Calu3 (cell line): ENCODE measurements around the gene IQCK. TPM values are rescaled to one million over a fixed set of nuclear protein-coding genes. Genes with fewer than 3 reads are reported as not detected.
A peak's percentile ranks its signal among the peaks of the same experiment; 100 is the strongest.

Experiments used
- BruUV-seq: library from RNA; stranded (reverse); fragments of 400-500 nt; replicated peaks from 2 replicates; lab custom pipeline; 2021; lab: Mats Ljungman, UMichigan
- CTCF ChIA-PET: fragments of 300-600 bp; sonication (Branson Sonifier 250); formaldehyde crosslinking; loops from one replicate; lab custom pipeline; 2022; ENCODE audit warnings: antibody characterized with exemption; lab: Charles Lee
- DNase-seq: peaks from one replicate; pipeline ENCODE4 v3.0.0; 2022
- H3K27ac Mint-ChIP-seq: one replicate; pipeline ENCODE4 v1.8.0; 2022; ENCODE audit warnings: mixed read lengths; ENCODE audit not compliant: unreplicated experiment
- H3K27me3 Mint-ChIP-seq: one replicate; pipeline ENCODE4 v1.8.0; 2022; ENCODE audit warnings: mixed read lengths; ENCODE audit not compliant: unreplicated experiment
- H3K36me3 Mint-ChIP-seq: one replicate; pipeline ENCODE4 v1.8.0; 2022; ENCODE audit warnings: mild to moderate bottlenecking, moderate library complexity, mixed read lengths; ENCODE audit not compliant: insufficient read depth, unreplicated experiment
- H3K4me1 Mint-ChIP-seq: one replicate; pipeline ENCODE4 v1.8.0; 2022; ENCODE audit warnings: mild to moderate bottlenecking, low read depth, mixed read lengths; ENCODE audit not compliant: unreplicated experiment
- H3K4me3 Mint-ChIP-seq: one replicate; pipeline ENCODE4 v1.8.0; 2022; ENCODE audit warnings: mild to moderate bottlenecking, low read depth, moderate library complexity, mixed read lengths; ENCODE audit not compliant: unreplicated experiment
- H3K9me3 Mint-ChIP-seq: one replicate; pipeline ENCODE4 v1.8.0; 2022; ENCODE audit warnings: low read depth, mixed read lengths; ENCODE audit not compliant: unreplicated experiment
- intact Hi-C: fragments of 100-400 bp; cut with micrococcal nuclease; formaldehyde crosslinking; loops from one replicate; pipeline ENCODE4 v1.10.0; 2022; ENCODE audit not compliant: unreplicated experiment
- total RNA-seq: library from RNA; stranded (reverse); gene quantifications from 2 replicates; pipeline ENCODE4 v1.2.3, GENCODE V29; 2022
- TF ChIP-seq, protein P1 (sequence below): fragments of 200-600 bp; IDR thresholded peaks from one replicate; pipeline ENCODE4 v1.8.0; 2022; ENCODE audit warnings: antibody characterized with exemption; ENCODE audit not compliant: unreplicated experiment

IQCK gene
- total RNA-seq, 1 experiment from 2014 or later = 42.5 TPM

DNA sequence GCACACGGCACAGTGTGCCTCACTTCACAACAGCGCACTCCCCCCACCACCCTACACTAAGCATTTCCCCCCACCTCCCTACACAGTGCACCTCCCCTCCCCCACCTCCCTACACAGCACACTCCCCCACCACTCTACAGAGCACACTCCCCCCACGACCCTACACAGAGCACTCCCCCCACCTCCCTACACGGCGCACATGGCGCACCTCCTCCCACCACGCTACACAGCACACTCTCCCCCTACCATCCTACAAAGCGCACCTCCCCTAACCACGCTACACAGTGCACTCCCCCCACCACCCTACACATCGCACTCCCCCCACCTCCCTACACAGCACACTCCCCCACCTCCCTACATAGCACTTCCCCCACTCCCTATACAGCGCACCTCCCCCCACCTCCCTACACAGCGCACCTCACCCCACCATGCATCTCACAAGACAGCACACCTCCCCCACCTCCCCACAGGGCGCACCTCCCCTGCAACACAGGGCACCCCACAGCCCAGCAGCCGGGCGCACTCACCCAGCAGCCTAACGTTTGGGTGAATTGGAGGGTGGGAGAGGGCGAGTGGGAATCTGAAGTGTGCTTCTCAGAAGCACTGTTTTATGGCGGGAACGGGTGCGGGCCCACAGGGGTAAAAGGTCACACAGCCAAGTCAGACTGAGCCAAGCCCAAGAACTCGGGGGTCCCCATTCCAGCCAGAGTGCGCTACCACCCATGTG is 10.3 kb upstream of the IQCK start:
- Mint-ChIP-seq H3K36me3 (peaks cover 88% of the 10 kb centered on the region), H3K4me3 (no peak overlapping the region), H3K27me3 (no peaks in the 10 kb centered on the region), H3K27ac (peak overlapping the region; percentile 35), H3K9me3 (no peaks in the 10 kb centered on the region), H3K4me1 (peaks cover 29% of the 10 kb centered on the region)
- TF ChIP-seq, protein P1, sequence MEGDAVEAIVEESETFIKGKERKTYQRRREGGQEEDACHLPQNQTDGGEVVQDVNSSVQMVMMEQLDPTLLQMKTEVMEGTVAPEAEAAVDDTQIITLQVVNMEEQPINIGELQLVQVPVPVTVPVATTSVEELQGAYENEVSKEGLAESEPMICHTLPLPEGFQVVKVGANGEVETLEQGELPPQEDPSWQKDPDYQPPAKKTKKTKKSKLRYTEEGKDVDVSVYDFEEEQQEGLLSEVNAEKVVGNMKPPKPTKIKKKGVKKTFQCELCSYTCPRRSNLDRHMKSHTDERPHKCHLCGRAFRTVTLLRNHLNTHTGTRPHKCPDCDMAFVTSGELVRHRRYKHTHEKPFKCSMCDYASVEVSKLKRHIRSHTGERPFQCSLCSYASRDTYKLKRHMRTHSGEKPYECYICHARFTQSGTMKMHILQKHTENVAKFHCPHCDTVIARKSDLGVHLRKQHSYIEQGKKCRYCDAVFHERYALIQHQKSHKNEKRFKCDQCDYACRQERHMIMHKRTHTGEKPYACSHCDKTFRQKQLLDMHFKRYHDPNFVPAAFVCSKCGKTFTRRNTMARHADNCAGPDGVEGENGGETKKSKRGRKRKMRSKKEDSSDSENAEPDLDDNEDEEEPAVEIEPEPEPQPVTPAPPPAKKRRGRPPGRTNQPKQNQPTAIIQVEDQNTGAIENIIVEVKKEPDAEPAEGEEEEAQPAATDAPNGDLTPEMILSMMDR = no peak
- BruUV-seq = no TSS peak
- CTCF ChIA-PET = interaction anchor here (0.5 kb wide), 1 partner anchor 137 kb away, joined by 3 read pairs; no protein-coding TSS in a partner anchor
- intact Hi-C loops = no loop called here
- no peak for DNase-seq

DNA sequence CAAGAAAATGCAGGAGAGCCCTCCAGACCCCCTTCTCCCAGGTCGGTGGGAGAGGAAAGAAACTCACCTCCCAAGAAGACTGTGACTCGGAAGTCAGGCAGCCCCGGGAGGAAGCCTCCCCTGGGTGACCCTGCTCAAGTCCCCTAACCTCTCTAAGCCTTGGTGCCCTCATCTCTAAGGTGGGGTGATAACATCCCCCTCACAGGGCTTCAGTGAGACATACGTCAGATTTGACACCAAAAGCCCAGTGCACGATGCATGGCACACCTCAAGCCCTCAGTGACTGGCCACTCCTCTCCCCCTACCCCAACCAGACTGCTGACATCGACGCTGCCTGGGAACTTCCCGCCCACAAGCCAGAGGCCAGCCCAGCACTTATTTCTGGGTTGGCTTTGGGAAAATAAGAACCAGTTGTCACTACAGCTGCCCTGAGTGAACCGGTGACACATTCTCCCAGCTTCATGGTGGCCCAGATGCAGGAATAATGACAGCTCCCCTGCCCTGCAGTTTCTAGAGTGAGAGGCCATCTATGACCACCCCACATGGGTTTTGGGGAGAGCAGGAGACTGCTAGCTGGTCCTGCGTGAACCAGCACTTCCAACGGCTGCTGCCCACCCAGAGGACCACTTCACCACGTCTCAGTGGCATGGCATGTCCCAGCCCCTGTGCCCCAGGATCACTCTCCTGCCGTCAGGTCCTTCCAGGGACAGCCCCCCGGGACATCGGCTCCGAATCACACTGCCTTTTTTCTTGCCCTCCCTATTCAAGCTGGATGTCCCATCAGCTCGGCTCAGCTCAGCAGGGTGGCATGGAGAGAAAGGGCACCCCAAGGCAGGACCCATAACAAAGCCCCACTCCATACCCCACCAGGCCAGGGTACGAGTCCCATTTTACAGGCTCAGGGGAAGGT is 9.5 kb upstream of the IQCK start:
- Mint-ChIP-seq H3K36me3 (peaks cover 87% of the 10 kb centered on the region), H3K4me3 (no peak overlapping the region), H3K4me1 (peaks cover 29% of the 10 kb centered on the region), H3K27ac (peak overlapping the region; percentile 35), H3K27me3 (no peaks in the 10 kb centered on the region), H3K9me3 (no peaks in the 10 kb centered on the region)
- BruUV-seq = no TSS peak
- no peak for DNase-seq
- TF ChIP-seq, protein P1 = no peak
- intact Hi-C loops = no loop called here
- CTCF ChIA-PET = interaction anchor here (0.5 kb wide), 1 partner anchor 136 kb away, joined by 3 read pairs; no protein-coding TSS in a partner anchor

DNA sequence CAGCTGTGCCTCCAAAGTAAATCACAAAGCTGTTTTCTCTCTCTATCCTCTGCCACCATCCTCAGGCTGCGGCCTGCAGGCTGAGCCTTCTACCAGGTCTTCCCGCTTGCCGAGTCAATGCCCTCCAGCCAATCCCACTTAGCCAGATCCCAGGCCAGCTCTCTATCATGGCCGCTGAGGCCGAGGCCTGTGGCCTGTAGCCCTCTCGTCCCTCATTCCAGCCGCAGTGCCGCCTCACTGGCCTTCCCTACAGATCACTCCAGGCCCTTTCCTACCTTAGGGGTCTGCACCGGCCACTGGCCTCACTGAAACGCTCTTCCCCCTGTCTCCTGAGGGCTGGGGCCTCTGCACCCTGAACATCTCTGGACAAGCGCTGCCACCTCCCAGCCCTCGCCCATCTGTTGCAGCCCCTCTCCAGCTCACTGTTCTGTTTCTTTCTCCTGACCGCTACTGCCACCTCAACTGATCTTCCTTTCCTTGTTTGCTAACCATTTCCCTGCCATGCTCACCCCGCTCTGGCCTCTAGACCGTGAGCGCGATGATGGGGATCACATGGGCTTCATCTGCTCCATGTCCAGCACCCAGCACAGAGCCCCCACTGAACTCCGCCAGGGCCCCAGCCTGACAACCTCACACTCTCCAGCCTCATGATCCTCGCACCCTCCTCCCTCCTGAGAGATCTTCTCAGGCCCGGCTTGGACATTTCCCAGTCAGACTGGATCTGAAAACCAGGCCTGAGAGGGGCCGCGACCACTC is 8.5 kb upstream of the IQCK start:
- BruUV-seq = no TSS peak
- TF ChIP-seq, protein P1 = no peak
- no peak for DNase-seq
- Mint-ChIP-seq H3K4me3 (no peak overlapping the region), H3K36me3 (peaks cover 86% of the 10 kb centered on the region), H3K27ac (peak overlapping the region; percentile 7), H3K4me1 (peaks cover 35% of the 10 kb centered on the region), H3K27me3 (no peaks in the 10 kb centered on the region), H3K9me3 (no peaks in the 10 kb centered on the region)
- intact Hi-C loops = no loop called here
- CTCF ChIA-PET = interaction anchor here (0.5 kb wide), 1 partner anchor 16 kb away, joined by 3 read pairs; no protein-coding TSS in a partner anchor
